SH-SY5Y (cell line): ENCODE measurements around the gene ASB6.

Source experiments
- GATA2 ChIP-seq: IDR thresholded peaks from 2 replicates; pipeline ENCODE4 v1.6.1; 2011; ENCODE audit warnings: mild to moderate bottlenecking, low read depth, low read length
- GATA3 ChIP-seq: IDR thresholded peaks from 2 replicates; pipeline ENCODE4 v1.6.1; 2011; ENCODE audit warnings: low read depth, mild to moderate bottlenecking, low read length, moderate library complexity

ASB6 gene

DNA sequence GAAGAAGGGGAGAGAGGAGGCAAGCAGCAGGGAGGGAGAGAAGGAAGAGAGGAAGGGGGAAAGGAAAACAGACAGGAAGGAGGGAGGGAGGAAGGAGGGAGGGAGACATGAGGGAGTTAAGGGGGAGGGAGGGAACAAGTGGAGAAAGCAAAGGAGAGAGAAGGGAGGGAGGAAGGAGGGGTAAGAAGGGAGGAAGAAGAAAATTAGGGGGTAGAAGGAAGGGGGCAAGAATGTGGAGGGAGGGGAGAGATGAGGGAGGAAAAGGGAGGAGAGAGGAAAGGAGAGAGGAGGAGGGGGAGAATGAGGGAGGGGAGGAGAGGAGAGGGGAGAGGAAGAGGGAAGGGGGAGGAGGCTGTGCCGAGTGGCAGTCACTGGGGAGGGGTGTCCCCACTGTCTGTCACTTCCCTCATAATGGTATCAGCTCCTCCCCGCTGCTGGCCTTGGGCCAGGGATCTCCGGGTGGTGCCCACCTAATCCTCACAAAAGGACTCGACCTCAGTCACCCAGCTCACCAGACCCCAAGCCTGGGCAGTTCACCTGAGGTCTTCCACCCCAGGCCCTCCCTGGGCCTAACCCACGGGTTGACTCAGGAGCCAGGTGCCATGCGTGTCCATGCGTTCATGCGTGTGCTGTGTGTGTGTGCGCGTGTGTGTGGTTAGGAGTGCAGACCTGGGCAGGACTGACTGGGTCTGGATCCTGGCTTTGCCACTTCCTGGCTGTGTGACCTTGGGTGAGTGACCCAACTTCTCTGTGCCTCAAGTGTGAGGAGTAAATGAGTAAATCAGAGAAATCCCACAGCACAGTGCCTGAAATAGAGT, 39.1 kb downstream of the ASB6 start:
- no peak for TF ChIP-seq GATA2
- no peak for TF ChIP-seq GATA3

DNA sequence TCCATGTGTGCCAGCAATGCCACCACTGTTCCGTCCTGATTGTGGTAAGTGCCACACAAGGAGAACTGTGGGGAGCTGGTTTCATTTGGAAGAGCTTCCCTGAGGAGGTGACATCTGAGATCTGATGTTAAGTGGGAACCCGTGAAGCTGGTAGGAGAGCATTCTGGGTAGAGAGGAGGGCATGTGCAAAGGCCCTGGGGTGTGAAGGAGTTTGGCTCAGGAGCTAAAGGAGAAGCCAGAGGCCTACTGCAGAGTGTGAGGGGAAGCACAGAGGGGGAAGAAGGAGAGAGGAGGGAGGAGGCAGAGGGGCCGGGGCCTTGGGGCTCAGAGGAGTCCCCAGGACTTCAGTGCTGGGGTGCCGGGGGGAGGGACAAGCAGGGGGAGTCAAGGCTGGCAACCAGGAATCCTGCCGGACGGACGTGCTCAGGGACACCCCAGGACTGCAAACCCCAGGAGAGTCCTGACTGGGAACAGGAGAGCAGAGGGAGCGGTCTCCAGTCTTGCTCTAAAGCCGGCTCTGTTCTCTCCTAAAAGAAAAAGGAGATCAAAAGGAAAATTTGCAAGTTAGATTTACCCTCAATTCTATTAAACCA, 40.8 kb downstream of the ASB6 start:
- TF ChIP-seq GATA2 (no peak), GATA3 (no peak)

DNA sequence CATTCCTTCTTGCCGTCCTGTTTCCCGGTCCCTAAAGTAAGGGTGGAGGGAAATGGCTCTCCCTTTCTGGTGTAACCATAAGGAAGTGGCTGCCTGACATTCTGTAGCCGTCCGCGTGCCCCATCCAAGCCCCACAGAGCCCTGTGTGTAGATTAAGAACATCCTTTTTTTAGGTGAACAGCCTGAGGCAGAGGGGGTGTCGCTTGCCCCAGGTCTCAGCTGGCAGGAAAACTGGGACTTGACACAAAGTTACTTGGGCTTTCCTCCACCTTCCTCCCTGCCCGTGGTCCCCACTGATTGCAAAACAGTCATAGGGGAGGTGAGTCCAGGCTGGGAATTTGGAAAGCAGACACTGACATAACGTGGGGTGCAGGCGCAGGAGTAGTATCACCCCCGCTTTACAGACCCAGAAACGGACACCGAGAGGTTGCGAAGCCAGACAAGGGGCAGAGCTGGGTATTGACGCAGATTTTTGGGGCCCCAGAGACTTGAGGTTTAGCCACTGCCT, 43.8 kb downstream of the ASB6 start:
- TF ChIP-seq GATA2 (no peak), GATA3 (no peak)

DNA sequence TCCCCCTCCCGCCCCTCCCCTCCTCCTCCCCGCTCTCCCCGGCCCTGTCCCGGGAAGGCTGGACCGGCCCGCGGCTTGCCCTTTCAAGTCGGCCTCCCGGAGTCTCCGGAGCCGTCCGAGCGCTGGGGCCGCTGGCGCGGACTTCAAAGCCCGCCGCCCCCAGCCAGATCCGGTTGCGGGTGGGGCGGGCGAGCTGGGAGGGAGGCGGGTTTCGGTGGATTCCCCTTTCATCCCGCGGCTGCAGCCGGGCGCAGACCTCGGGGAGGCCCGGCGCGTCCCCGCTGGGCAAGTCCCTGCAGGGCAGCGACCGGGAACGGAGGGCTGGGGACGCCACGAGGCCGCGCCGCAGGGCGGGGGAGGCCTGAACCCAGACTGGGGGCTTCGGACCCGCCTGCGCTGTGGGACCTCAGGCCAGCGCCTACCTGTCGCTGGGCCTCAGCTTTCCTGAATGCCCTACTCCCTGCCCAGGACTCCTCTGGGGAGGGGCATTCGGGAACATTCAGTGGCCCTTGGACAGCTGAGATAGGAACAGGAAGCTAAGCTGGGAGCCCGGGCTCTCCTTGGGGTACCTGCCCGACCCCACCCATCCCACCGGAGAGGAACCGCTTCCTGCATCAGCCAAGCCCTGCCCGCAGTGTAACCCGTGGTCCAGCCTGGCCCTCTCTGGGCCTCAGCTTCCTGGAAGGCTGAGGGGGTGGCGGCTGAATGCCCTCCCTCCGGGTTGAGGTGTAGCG, 44.4 kb downstream of the ASB6 start:
- no peak for TF ChIP-seq GATA2
- no peak for TF ChIP-seq GATA3

DNA sequence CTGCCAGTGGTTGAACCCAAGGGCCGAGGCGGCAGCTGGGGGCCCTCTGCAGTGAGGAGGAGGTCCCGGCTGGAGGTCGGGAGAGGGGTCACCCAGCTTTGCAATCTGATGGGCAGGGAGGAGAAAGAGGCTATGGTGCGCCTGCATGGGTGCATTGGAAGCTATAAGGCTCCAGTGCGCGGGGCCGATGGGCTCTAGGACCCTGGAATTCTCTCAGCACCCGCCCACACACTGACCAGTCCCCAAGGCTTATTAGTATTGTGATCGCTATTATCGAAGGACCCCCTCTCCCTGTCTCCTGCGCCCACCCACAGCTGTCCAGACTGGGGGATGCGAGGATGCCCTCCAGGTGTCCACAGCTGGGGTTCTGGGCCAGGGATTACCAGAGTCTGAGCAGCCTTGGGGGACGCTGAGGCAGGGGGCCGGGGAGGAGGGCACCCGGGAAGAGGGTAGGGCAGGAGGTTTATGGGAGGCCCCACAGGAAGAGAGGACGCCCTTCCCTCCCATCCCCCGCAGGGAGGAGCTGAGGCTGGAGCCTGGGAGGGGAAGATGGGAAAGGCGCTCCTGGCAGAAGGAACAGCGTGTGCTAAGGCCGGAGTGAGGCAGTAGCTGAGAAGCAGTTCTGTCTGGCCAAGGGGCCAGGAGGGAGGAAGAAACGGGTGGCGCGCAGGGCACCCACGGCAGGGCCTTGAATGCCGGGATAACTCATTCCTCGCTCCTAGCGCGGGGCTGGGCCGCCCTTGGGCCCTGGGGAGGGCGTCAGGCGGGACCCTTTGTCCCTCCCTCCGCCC, 45.2 kb downstream of the ASB6 start:
- TF ChIP-seq GATA2 (no peak), GATA3 (no peak)

DNA sequence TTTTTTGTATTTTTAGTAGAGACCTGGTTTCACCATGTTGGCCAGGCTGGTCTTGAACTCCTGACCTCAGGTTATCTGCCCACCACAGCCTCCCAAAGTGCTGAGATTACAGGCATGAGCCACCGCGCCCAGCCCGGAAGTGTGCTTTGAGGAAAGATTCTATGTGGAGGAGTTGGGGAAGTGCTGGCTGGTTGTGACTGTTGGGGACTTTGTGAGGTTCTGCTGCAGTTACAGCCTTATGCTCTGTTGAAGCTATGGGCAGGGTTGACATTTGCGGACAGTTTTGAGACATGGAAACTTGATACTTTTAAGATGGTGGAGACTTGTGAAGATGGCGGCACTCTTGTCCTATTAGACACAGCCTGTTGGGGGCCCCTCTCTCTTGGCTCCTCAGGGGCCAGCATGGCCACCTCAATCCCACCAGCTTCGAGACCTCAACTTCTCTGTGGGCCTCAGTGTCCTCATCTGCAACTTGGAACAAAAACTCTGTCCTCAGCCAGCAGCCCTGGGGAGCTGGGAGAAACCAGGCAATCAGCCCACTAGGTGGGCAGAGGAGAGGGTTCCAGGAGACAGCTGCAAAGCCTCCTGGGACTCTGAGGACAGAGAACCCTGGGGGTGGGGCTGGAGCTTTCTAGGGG, 45.9 kb downstream of the ASB6 start:
- TF ChIP-seq GATA3 (no peak), GATA2 (no peak)

- no peak for TF ChIP-seq GATA3
- no peak for TF ChIP-seq GATA2
Observed at GRCh38 chr9:129595311-129595741, 46.6 kb downstream of the ASB6 start.

DNA sequence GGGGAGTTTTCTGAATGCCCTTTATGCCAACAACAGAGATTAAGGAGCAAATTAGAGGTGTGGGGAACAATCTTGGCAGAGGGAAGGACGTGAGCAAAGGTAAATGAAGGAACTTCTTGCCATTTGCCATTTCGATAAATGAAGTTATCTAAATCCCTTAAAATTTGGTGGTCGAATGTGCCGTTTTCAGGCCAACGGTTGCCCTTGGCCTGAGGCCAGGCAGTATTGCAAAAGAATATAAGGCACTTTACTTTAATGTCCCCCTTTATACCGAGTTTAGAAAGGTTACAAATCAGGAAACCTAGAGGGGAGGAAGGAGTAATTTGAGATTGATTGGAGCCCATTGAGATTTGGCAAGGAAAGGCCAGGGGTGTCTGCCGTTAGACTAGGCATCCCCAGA, 47.3 kb downstream of the ASB6 start:
- no peak for TF ChIP-seq GATA2
- TF ChIP-seq GATA3 = no peak

DNA sequence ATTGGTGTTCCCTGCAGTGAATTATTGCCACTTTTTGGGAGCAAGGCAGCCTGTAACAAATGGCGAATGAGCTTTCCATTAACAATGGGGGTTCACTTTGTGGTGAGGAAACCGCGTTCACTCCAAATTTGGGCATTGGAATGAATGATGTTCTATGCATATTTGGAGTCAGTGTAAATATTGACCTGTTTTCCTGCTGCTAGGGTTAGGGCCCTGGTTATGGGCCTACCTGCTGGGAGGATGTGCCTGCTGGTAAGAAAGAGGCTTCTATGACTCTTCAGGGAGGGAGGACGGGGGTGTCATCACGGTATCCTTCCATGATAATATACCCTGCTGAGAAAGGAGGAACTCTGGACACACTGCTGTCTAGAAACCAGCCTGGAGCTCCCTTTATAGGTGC, 50.0 kb downstream of the ASB6 start:
- TF ChIP-seq GATA3 = no peak
- no peak for TF ChIP-seq GATA2

GRCh38 chr9:129590466-129590865, 51.5 kb downstream of the ASB6 start:
- no peak for TF ChIP-seq GATA2

- TF ChIP-seq GATA3 (no peak), GATA2 (no peak)
Observed at GRCh38 chr9:129587487-129588262, 54.3 kb downstream of the ASB6 start.

- no peak for TF ChIP-seq GATA2
- TF ChIP-seq GATA3 = no peak
Observed at GRCh38 chr9:129586685-129587084, 55.3 kb downstream of the ASB6 start.

DNA sequence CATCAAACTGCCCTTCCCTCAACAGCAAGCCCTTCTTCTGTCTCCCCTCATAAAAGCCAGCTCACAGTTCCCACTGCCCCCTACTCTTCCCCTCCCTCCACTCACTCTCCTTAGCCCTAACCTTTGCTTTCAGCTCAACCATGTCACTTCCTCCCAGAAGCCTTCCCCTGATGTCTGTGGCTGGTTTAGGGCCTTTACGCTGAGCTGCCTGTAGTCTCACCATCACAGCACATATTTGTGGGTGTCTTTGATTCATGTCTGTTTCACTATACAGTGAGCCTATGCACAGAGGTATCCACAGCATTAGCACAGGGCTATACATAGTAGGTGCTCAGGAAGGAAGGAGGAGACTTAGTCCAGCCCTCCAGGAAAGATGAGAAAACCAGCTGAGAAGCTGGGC, 55.7 kb downstream of the ASB6 start:
- no peak for TF ChIP-seq GATA2
- TF ChIP-seq GATA3 = no peak

DNA sequence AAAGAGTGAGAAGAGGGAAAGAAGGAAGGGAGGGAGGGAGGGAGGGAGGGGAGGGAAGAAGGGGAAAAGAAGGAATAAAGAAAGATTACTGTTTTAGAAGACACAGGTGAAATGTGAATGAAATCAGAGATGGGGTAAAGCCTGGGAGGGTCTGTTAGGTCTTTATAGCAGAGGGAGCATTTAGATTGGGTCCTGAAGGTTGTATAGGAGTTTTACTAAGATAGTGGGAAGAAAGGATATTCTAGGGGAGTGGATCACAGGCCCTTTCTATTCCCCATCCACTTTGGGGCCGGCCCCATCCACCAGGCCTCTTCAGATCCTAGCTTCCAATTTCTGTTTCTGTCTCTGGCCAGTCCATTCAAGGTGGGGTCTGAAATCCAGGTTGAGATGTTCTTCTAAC, 56.6 kb downstream of the ASB6 start:
- TF ChIP-seq GATA2 (no peak), GATA3 (no peak)
